ENCODE results near the gene RDX. TPM values are rescaled to one million over a fixed set of nuclear protein-coding genes. Genes with fewer than 3 reads are reported as not detected.
"Not testable (repeated sequence)": the region's sequence is repeated elsewhere in the genome, so short reads cannot be mapped to it uniquely, and the experiment has no call there.

RDX gene
- total RNA-seq, 1 donor from 2014 or later: 86.0 TPM

DNA sequence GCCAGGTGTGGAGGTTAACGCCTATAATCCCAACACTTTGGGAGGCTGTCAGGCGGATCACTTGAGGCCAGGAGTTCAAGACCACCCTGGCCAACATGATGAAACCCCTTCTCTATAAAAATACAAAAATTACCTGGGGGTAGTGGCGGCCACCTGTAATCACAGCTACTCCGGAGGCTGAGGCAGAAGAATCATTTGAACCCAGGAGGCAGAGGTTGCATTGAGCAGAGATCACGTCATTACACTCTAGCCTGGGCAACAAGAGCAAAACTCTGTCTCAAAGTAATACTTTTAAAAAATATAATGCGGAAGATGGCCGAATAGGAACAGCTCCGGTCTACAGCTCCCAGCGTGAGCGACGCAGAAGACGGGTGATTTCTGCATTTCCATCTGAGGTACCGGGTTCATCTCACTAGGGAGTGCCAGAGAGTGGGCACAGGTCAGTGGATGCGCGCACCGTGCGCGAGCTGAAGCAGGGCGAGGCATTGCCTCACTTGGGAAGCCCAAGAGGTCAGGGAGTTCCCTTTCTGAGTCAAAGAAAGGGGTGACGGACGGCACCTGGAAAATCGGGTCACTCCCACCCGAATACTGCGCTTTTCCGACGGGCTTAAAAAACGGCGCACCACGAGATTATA is 87.6 kb downstream of the RDX start:
- DNase-seq (ENCODE audit: low spot score in 2 of 2); FAIRE-seq: not testable (repeated sequence)

DNA sequence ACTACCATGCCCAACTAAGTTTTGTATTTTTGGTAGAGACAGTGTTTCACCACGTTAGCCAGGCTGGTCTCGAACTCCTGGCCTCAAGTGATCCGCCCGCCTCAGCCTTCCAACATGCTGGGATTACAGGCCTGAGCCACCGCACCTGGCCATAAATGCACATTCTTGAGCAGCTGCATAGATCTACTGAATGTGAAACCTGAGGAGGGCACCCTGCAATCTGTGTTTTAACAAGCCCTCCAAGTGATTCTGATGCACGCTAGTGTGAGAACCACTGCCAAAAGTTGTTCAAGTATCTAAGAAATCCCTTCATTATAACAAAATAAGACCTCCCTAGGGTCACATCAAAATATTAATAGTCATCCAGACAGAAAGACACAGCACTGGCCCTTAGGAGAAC is 89.3 kb downstream of the RDX start:
- DNase-seq (ENCODE audit: low spot score in 2 of 2): no peak
- no peak for FAIRE-seq

DNA sequence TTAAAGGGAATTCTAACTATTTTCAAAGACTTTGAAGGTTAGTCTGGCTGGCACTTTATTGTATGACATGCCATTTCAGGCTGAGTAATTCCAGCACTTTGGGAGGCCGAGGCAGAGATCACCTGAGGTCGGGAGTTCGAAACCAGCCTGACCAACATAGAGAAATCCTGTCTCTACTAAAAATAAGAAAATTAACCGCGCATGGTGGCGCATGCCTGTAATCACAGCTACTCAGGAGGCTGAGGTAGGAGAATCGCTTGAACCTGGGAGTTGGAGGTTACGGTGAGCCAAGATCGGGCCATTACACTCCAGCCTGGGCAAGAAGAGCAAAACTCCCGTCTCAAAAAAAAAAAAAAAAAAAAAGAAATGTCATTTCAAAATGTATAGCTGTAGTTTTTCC is 95.6 kb downstream of the RDX start:
- no peak for FAIRE-seq
- no peak for DNase-seq (ENCODE audit: low spot score in 2 of 2)

DNA sequence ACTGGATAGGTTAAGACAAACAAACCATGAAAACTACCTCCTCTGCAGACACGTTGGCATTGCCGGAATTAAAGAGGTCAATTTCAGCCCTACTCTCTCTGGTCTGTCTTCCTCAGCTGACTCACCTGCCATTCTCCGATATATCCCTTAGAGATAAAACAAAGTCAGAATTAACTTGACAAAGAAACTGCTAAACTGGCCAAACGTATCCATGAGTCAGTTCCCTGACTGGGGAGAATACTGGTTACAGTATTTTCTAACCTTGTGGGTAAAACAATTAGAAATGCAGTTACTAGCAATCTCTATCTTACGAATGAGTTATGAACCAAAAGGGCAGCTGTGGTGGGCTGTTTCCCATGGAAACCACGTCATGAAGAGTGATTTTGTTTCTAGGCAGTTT is 96.2 kb downstream of the RDX start:
- no peak for FAIRE-seq
- no peak for DNase-seq (ENCODE audit: low spot score in 2 of 2)

DNA sequence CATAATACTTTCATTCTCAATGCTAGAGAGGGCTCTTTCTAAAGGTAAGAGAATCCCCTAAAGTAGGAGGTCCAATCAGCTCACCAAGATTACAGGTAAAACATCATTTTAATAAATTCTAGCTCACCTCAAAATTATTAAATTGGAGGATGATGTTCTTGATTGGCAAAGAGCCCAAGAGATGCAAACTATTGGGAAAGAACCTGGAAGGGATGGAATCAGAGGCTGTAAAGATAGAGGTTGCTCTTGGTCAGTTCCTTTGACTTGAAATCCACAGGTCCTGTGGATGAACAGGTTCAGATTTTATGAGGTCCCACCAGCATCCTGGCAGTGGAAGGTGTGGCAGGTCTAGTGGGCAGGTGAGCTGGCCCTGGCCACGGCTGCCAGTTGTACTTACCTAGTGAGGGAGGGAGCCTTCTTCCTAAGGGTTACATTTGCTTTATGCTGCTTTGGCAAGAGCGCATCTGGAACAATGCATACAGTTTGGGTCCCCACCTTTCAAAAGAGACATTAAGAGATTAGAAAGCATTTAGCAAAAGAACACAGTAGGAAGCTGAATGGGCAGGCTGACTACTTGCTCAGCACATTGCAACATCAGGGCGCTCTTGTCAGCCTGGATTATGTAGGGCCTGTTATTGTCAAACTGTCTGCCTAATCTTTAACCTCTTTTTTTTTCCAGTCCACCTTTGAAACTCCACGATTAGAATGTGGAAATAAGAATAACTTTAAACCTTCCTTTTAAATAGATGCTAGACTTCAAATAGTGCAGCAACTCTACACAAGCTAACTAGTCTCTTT is 97.0 kb downstream of the RDX start:
- DNase-seq (ENCODE audit: low spot score in 2 of 2) (no peak), FAIRE-seq (no peak)

DNA sequence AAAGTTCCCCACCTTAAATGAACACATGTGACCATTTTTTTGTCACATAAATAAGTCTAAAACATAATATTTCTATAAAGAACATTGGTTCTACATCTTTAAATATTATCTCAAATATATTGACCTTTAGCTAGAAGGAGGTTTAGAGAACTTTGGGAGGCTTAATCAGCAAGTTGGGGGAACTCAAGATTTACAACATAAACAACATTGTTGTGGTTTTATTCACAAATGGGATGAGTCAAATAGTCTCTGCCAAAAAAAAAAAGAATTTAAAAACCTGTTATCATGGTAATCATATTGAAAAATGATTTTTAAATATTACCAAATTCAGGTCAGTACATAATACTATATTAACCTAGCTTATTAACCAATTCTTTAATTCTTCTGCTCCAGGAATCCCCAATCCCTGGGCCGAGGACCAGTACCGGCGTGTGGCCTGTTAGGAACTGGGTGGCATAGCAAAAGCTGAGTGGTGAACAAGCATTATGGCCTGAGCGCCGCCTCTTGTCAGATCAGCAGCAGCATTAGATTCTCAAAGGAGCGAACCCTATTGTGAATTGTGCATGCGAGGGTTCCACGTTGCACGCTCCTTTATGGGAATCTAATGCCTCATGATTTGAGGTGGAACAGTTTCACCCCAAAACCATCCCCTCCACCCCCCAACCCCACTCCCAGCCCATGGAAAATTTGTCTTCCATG is 98.2 kb downstream of the RDX start:
- FAIRE-seq (no peak), DNase-seq (ENCODE audit: low spot score in 2 of 2) (no peak)

DNA sequence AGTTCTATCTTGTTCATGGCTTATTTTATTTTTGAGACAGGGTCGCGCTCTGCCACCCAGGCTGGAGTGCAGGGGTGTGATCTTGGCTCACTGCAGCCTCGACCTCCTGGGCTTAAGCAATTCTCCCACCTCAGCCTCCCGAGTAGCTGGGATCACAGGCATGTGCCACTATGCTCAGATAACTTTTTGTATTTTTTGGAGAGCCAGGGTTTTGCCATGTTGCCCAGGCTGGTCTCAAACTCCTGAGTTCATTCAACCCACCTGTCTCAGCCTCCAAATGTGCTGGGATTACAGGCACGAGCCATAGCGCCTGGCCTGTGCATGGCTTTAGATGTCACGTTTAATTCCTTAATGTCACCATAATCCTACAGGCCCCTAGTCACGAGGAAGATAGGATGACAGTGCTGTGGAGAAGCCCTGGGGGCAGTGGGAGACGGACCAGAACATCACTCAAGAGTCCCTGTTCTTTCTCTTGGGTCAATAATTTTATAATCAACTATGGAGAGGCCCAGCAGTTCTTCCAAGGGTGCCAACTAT is 99.5 kb downstream of the RDX start:
- DNase-seq (ENCODE audit: low spot score in 2 of 2) (no peak), FAIRE-seq (no peak)

DNA sequence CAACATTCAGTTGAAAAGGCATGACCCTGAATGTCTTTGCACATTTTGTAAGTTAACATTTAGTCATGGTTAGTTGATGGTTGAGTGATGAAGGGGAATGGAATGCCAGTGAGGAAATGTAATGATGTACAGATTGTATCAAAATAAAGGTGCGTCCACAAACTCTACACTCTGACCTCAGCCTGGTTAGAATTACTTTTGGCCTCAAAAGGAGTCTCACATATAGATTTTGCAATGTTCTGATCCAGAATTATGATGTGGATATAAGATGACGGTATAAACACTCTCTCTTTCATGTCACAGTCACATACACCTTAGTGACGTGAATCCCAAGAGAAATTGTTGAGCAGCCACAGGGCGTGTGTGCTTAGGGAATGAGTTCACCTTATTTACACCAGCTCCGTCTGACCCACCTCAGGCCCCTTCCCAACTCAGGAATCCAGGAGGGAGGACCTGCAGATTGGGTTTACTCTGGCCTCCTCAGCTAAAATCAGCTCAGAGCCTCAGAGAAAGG is 100.1 kb downstream of the RDX start:
- FAIRE-seq (no peak), DNase-seq (ENCODE audit: low spot score in 2 of 2) (no peak)

DNA sequence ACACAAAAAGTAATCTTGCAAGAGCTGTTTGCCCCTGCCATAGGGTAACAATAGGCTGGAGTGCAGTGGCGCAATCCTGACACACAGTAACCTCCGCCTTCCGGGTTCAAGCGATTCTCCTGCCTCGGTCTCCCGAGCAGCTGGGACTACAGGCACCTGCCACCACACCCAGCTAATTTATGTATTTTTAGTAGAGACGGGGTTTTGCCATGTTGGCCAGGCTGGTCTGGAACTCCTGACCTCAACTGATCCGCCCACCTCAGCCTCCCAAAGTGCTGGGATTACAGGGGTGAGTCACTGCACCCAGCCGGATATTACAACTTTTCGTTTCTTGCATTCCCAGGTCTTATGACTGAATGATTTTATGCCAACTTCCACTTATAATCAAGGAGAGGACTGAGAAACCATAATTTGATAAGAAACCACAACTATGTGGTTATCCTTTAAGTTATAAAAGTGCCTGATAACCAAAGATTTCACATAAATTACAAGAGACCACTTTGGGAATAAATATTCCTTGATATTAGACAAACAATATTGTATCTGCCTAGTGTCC is 102.1 kb downstream of the RDX start:
- not testable (repeated sequence) for FAIRE-seq; DNase-seq (ENCODE audit: low spot score in 2 of 2)

DNA sequence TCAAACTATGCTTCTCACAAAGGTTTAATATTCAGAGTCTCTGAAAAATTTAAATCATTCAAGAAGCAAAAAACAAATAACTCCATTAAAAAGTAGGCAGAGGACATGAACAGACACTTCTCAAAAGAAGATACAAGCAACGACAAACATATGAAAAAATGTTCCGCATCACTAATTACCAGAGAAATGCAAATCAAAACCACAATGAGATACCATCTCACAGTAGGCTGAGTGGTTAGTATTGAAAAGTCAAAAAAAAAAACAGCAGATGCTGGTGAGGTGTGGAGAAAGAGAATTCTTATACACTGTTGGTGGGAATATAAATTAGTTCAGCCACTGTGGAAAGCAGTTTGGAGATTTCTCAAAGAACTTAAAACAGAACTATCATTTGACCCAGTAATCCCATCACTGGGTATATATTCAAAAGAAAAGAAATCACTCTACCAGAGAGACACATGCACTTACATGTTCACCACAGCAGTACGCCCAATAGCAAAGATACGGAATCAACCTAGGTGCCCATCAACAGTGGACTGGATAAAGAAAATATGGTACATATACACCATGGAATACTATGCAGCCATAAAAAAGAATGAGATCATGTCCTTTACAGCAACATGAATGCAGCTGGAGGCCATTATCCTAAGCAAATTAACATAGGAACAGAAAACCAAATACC is 103.7 kb downstream of the RDX start:
- DNase-seq (ENCODE audit: low spot score in 2 of 2); FAIRE-seq: not testable (repeated sequence)

DNA sequence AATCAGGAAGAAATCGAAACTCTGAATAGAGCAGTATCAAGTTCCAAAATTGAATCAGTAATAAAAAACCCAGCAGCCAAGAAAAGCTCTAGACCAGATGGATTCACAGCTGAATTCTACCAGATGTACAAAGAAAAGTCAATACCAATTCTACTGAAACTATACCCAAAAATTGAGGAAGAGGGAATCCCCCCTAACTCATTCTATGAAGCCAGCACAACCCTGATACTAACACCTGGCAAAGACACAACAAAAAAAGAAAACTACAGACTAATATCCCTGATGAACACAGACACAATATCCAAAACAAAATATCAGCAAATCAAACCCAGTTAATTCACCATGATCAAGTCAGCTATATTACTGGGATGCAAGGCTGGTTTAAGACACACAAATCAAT is 105.5 kb downstream of the RDX start:
- DNase-seq (ENCODE audit: low spot score in 2 of 2) (no peak), FAIRE-seq (no peak)

DNA sequence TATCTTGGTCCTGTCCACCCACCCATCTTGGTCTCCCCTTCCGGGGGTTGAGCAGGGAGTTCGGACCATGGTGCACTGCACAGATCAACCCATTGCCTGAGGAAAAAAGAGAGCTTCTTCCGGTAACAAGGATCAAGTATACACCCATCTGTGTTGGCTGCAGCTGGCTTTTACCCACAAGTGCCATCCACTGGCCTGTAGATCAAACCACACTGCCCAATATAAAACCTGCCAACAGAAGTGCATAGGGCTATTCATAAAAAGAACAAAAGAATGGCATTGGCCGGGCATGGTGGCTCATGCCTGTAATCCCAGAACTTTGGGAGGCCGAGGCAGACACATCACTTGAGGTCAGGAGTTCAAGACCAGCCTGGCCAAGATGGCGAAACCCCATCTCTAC is 108.7 kb downstream of the RDX start:
- DNase-seq (ENCODE audit: low spot score in 2 of 2): no peak
- no peak for FAIRE-seq

DNA sequence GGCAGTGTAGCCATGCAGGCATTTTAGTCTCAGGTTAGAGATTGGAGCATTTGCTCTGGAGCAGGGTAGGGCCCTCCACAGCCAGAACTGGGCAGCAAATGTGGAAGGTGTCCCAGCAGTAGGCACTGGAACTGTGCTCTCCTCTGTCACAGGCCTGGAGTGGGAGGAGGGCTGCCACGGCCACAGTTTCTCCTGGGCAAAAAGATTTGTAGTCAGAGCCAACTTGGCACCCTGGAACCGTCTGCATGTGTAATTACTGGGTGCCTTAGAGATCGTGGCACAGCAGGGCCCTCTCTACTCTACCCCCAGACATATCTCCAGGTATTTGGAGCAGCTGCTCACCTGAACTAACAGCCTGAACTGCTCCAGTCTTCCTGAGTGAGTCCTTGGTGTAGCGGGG is 109.5 kb downstream of the RDX start:
- no peak for FAIRE-seq
- DNase-seq (ENCODE audit: low spot score in 2 of 2): no peak

DNA sequence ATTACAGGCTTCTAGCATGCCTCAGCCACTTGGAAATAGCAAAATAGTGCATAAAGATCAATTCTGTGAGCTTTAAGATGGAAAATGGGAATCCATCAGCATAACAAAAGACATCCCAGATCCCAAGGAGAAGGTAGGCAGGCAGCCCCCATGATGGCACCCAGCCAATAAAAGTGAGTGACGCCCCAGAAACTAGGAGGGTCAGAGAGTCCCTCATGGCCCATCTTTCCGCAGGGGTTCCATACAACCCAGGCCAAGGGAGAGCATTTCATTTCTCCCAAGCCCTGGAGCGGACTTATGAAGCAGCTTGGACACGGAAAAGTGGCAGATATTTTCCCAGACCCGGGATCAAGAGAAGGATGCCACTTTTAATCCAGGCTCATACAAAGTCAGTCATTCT is 110.0 kb downstream of the RDX start:
- DNase-seq (ENCODE audit: low spot score in 2 of 2): no peak
- no peak for FAIRE-seq

DNA sequence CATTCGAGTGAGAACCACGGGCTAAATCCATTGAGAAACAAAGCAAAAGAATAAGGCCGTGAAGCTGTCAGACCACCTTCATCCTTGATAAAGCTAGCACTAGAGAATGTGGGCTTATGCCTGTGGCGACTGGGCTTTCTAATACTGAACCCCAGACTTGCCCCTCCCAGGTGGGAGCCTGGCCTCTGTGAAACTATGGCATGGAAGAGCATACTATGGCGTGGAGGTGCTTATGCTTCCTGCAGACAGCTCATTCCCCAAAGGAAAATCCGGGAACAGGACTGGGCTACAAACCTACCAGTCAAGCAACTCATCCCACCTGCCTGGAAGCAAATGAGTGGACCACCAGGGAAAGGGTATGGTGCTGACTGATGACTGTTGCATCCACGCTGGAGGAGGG is 110.8 kb downstream of the RDX start:
- no peak for DNase-seq (ENCODE audit: low spot score in 2 of 2)
- FAIRE-seq: no peak

DNA sequence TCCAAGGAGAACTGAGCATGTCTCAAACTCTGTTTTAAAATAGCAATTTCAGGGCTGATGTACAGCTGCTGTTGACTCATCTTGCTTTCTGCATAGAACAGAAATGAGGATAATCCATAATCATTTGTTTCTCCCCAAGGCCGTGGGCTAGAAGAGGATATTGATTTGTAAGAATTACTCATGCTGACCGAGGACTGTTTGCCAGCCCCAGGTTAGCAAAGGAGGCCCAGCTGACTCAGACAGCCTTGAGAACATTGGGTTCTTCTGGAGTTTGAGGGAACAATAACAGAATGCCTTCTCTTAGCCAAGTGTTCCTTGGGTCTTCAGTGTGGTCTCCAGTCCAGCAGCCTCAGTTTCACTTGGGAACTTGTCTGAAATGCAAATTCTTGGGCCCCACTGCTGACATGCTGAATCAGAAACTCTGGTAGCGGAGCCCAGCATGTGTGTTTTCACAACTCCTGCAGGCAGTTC is 111.3 kb downstream of the RDX start:
- no peak for DNase-seq (ENCODE audit: low spot score in 2 of 2)
- FAIRE-seq: no peak

DNA sequence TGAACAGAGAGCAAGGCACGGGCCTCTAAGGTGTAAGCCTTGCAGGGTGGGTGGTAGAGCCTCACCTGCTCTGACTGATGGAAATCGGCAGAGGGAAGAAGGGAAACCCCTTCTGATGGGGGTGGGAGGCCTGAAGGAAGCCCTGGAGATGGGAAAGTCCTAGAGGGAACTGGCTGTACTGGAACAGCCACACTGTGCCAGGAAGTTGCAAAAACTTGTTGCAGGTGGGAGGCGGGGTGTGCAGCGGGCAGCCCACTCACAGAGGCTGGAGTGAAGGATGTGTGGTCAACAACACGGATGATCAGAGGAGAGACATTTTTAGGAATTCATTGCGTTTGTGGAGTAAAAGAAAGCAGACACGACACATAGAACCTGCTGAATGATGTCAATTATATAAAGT is 112.0 kb downstream of the RDX start:
- no peak for DNase-seq (ENCODE audit: low spot score in 2 of 2)

DNA sequence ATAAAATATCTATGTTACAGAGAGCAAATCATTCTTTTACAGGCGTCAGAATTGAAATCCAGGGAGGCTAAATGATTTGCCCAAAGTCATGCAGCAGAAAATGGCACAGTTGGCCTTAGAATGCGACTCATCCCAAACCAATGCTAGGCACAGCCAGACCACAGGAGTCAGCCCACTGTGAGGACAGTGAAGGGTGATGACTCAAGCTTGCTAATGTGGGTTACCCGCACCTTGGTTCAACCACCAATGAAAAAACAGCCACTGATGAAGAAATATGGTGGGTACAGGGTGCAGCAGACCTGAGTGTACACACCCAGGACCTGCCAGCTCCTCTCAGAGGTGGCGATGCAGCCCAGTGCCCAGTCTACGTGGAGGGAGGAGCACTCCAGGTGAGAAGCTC is 113.5 kb downstream of the RDX start:
- DNase-seq (ENCODE audit: low spot score in 2 of 2): no peak
- FAIRE-seq: no peak

More for the DNA sequence above, 112.0 kb downstream of the RDX start:
- no peak for FAIRE-seq

DNA sequence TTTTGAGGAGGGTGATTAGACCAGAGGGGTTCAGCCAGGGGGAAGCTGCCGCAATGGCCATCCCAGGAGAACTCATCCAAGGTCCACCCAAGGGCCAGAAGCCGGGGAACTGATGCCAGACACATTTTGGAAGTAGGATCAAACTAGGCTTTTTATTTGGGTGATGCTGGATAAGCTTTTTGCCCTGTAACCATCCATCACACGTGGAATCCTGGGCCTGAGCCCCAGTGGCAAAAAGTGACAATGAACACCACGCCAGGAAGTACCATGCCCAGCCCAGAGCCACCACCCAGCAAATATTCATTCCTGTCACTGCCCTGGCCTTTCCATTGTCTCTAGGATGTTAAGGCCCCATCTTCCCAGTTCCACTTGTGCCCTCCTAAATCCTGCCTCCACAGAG is 117.3 kb downstream of the RDX start:
- DNase-seq (ENCODE audit: low spot score in 2 of 2) (no peak), FAIRE-seq (no peak)

DNA sequence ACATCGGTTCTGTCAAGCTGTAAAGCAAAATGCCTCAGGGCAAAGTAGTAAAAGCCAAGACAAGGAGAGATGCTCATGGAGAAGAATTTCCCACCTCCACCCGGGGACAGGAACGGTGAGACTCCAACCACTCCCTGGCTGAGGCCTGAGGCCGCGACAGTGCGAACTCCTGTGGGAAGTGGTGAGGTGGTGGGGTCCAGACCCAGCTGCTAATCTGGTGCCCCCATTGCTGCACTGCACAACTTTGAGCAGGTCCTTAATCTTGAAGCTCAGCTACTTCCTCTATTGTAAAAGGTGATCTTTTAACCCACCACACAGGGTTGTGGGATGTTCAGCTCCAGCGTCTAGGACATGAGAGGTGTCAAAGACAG is 119.3 kb downstream of the RDX start:
- DNase-seq (ENCODE audit: low spot score in 2 of 2) (no peak), FAIRE-seq (no peak)

Measured in frontal cortex (tissue), 4 donors.